Measurements from ENCODE around the gene FBLN2.

Gene FBLN2

DNA sequence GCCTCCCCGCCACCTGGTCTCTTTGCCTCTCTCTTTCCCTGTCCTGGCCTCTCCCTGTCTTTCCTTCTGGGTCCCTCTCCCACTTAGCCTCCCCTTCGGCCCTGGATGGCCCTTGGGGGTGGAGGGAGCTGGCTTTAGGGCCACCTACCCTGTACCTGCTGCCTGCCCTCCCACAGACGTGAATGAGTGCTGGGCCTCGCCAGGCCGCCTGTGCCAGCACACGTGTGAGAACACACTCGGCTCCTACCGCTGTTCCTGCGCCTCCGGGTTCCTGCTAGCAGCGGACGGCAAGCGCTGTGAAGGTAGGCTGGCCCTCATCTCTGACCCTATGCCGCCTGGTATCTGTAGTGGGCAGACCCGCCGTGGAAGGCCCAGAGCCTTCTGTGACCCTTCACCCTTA is 80.7 kb downstream of the FBLN2 start:
- Histone ChIP-seq H3K4me3 (ENCODE audit: low read depth in 1 of 2, low read length in 1 of 2) (no peak overlapping the region), H3K27me3 (no peaks in the 10 kb centered on the region), H3K9me3 (no peaks in the 10 kb centered on the region), H3K36me3 (no peaks in the 10 kb centered on the region), H3K27ac (no peak overlapping the region), H3K4me1 (ENCODE audit: control insufficient read depth in 1 of 2, insufficient read depth in 1 of 2, low read depth in 1 of 2, low read length in 1 of 2) (no peaks in the 10 kb centered on the region)
- TF ChIP-seq, protein P1, sequence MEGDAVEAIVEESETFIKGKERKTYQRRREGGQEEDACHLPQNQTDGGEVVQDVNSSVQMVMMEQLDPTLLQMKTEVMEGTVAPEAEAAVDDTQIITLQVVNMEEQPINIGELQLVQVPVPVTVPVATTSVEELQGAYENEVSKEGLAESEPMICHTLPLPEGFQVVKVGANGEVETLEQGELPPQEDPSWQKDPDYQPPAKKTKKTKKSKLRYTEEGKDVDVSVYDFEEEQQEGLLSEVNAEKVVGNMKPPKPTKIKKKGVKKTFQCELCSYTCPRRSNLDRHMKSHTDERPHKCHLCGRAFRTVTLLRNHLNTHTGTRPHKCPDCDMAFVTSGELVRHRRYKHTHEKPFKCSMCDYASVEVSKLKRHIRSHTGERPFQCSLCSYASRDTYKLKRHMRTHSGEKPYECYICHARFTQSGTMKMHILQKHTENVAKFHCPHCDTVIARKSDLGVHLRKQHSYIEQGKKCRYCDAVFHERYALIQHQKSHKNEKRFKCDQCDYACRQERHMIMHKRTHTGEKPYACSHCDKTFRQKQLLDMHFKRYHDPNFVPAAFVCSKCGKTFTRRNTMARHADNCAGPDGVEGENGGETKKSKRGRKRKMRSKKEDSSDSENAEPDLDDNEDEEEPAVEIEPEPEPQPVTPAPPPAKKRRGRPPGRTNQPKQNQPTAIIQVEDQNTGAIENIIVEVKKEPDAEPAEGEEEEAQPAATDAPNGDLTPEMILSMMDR (IDR thresholded peaks at IDR 0.05): no peak

DNA sequence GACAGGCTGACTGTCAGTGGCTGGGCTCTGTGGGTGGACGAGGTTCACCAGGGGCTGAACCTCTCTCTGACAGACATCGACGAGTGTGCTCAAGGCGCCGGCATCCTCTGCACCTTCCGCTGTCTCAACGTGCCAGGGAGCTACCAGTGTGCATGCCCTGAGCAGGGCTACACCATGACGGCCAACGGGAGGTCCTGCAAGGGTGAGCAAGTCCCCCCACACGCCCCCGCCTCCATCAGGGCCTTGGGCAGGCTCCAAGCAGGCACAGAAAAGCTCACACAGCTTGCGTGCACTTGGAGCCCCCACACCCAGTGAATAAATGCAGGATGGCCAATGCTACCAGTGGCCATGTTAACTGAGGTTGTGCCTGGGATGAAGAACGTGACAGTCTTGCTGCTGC is 82.3 kb downstream of the FBLN2 start:
- H3K4me1 ChIP-seq (ENCODE audit: control insufficient read depth in 1 of 2, insufficient read depth in 1 of 2, low read depth in 1 of 2, low read length in 1 of 2): no peaks in the 10 kb centered on the region
- H3K4me3 ChIP-seq (ENCODE audit: low read depth in 1 of 2, low read length in 1 of 2): no peak overlapping the region
- TF ChIP-seq, protein P1 (IDR thresholded peaks at IDR 0.05): no peak
- H3K36me3 ChIP-seq: no peaks in the 10 kb centered on the region
- H3K27me3 ChIP-seq: no peaks in the 10 kb centered on the region
- no peaks in the 10 kb centered on the region for H3K9me3 ChIP-seq
- no peak overlapping the region for H3K27ac ChIP-seq

DNA sequence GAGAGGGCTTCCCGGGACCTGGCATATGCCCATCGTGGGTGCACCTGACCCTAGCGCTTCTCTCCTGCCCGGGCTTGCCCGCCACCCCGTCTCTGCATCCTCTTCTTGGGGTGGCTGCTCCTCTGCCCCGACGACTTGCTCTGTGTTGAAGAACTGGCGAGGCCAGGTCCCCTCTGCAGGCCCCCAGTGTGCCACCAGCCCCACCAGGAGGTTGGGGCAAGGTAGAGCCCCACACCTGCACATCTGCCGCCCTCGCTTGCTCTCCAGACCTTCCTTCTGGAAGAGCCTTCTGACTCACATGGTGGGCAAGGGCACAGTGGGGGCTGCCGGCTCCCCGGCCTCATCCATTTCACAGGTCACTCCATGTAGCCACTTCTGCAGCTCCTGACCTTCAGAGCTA is 84.3 kb downstream of the FBLN2 start:
- Histone ChIP-seq H3K9me3 (no peaks in the 10 kb centered on the region), H3K4me1 (ENCODE audit: control insufficient read depth in 1 of 2, insufficient read depth in 1 of 2, low read depth in 1 of 2, low read length in 1 of 2) (no peaks in the 10 kb centered on the region), H3K27me3 (no peaks in the 10 kb centered on the region), H3K27ac (no peak overlapping the region), H3K4me3 (ENCODE audit: low read depth in 1 of 2, low read length in 1 of 2) (no peak overlapping the region), H3K36me3 (no peaks in the 10 kb centered on the region)
- TF ChIP-seq, protein P1 (IDR thresholded peaks at IDR 0.05): no peak

DNA sequence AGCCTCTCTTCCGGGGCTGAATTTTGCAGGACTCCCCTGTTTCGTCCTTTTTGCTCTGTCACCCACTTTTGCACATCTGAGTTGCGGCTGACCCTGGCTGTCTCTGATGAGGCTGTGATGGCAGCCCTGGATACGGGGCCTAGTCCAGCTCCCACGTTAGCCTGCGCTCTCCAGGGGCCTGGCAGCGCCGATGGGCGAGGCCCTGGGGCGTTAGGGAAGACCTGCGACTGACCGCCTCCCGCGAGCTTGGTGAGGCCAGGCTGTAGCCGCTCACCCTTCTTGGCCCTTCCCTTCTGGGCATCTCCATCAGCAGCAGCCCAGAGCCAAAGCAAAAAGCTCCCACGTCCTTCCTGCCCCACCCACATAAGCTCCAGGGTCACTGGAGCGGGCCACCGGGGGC is 85.2 kb downstream of the FBLN2 start:
- Histone ChIP-seq H3K36me3 (no peaks in the 10 kb centered on the region), H3K4me1 (ENCODE audit: control insufficient read depth in 1 of 2, insufficient read depth in 1 of 2, low read depth in 1 of 2, low read length in 1 of 2) (no peaks in the 10 kb centered on the region), H3K4me3 (ENCODE audit: low read depth in 1 of 2, low read length in 1 of 2) (no peak overlapping the region), H3K9me3 (no peaks in the 10 kb centered on the region), H3K27ac (no peak overlapping the region), H3K27me3 (no peaks in the 10 kb centered on the region)
- TF ChIP-seq, protein P1 (IDR thresholded peaks at IDR 0.05): no peak

DNA sequence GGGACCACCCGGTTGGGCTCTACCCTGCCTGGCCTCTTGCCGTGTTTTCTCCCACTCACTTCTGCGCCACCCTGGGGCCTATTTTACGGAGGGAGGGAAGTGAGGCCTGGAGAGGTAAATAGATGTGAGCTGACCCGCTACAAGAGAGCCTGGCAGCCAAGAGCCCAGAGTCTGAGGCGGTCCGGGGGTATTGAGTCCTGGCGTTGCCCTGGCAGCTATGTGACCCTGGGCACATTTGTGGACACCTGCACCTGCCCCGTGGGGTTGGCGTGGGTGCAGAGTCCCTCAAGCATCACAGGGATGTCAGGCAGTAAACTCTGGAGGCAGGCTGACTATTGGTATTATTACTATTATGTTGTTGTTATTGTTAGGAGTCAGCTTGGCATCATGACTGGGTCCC is 85.7 kb downstream of the FBLN2 start:
- no peaks in the 10 kb centered on the region for H3K4me1 ChIP-seq (ENCODE audit: control insufficient read depth in 1 of 2, insufficient read depth in 1 of 2, low read depth in 1 of 2, low read length in 1 of 2)
- no peaks in the 10 kb centered on the region for H3K27me3 ChIP-seq
- TF ChIP-seq, protein P1 (IDR thresholded peaks at IDR 0.05): no peak
- no peak overlapping the region for H3K27ac ChIP-seq
- H3K9me3 ChIP-seq: no peaks in the 10 kb centered on the region
- H3K36me3 ChIP-seq: no peaks in the 10 kb centered on the region
- H3K4me3 ChIP-seq (ENCODE audit: low read depth in 1 of 2, low read length in 1 of 2): no peak overlapping the region

DNA sequence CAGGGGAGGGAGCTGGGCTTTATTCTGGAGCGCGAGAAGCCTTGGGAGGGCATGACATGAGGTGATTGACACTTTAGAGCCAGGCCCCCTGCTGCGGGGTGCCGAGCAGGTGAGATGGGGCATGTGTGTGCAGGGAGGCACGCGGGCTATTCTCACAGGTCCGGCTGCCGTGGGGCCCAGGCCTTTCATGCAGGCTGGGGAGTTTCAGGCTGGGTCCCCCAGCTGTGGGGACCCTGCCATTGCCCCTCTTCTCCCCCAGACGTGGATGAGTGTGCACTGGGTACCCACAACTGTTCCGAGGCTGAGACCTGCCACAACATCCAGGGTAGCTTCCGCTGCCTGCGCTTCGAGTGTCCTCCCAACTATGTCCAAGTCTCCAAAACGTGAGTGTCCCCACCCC is 87.3 kb downstream of the FBLN2 start:
- TF ChIP-seq, protein P1 (IDR thresholded peaks at IDR 0.05): no peak
- Histone ChIP-seq H3K36me3 (no peaks in the 10 kb centered on the region), H3K4me3 (ENCODE audit: low read depth in 1 of 2, low read length in 1 of 2) (no peak overlapping the region)

More for the DNA sequence above, 87.3 kb downstream of the FBLN2 start:
- Histone ChIP-seq H3K27me3 (no peaks in the 10 kb centered on the region), H3K9me3 (no peaks in the 10 kb centered on the region), H3K27ac (no peak overlapping the region), H3K4me1 (ENCODE audit: control insufficient read depth in 1 of 2, insufficient read depth in 1 of 2, low read depth in 1 of 2, low read length in 1 of 2) (no peaks in the 10 kb centered on the region)

Measured in neutrophil (primary cell).